ENCODE data around the gene SYT13. TPM values are rescaled to one million over a fixed set of nuclear protein-coding genes. Genes with fewer than 3 reads are reported as not detected.
"Not testable (repeated sequence)": the region's sequence is repeated elsewhere in the genome, so short reads cannot be mapped to it uniquely, and the experiment has no call there.

The SYT13 gene
- total RNA-seq, 1 donor from 2014 or later = 154 TPM

- no peak for DNase-seq (ENCODE audit: low spot score)
These were observed 11.9 kb downstream of the SYT13 start for GRCh38 chr11:45274206-45274605.

- no peak for DNase-seq (ENCODE audit: low spot score)
These were observed 12.6 kb downstream of the SYT13 start for GRCh38 chr11:45273509-45273908.

GRCh38 chr11:45272701-45273100 lies 13.4 kb downstream of the SYT13 start:
- peak; percentile 50 for DNase-seq (ENCODE audit: low spot score)

- DNase-seq (ENCODE audit: low spot score) = peak; percentile 36
These were observed 15.0 kb downstream of the SYT13 start for GRCh38 chr11:45270946-45271716.

DNA sequence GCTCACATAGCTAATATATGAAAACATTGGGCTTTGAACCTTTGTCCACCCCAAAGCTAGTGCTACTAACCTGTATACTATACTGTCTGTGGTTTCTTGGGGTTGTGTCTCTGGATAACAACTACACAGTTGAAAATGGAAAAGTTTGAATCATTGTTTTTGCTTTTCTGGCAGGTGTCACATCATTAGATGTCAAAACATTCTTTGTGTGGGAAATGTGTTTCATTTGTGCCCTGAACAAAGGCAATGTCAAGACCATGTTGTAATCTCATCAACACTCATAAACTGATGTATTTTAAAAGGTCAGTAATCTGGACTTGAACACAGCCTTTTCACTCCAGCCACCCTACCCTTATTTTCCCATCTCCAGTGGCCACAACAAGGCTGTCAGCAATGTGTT lies 16.5 kb downstream of the SYT13 start:
- DNase-seq (ENCODE audit: low spot score) = no peak

DNA sequence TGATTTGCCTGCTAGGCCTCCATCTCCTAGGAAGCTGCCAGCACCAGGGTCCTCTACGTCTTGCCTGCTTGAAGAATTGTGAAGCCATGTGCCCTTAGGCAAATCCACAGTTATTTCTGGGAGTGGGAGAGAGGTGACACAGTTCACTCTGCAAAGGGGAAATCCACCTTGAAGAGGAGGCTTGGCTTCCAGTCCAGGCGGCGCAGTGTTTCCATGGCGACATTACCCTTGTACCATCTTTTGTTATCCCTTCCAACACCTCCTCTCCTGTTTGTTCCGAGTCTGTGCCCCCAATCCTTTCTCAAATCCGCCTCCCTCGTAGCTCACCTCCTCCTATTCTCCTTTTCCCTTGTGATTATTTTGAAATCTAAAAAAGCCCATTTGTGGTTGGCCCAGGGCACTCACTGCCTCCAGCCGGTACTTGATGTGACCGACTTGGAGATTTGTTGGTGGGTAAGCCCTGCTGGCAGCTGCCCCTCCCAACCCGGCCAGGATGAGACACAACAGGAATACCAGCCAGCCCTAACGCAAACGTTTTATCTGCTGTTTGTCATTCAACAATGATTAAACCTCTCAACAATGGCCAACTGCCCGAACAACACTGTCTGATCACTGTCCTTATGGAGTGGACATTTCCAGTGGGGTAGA lies 18.4 kb downstream of the SYT13 start:
- peak; percentile 74 for DNase-seq (ENCODE audit: low spot score)

DNA sequence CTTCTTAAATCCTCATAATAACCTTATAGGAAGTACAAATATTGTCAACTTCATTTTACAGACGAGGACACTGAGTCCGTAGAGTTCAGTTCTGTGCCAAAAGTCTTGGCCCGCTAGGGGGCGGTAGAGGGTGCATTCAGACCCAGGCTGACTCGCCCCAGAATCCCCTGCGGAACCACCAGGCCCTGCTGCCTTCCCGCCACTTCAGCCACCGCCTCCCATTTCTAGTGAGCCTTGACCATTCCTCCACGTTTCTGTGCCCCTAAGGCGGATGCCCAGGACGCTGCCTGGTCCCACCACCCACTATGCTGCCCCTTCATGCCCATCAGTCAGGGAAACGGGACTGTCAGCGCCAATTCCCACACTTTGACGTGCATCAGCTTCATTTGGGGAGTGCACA lies 19.1 kb downstream of the SYT13 start:
- peak; percentile 69 for DNase-seq (ENCODE audit: low spot score)

DNA sequence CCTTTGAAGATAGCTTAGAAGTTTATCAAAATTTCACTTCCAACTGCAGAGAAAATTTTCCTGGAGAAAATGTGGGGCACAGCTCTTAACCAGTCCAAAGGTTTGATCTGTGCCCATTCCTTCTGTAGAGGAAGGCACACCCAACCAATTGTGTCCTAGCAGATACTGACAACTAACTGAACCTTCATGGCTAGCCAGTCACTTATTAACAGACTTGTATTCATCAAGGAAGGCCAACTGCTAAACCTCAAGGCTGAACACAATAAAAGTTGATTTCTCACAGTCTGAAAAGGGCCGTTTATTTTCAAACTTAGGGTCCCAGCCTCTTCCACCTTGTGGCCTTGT lies 19.5 kb downstream of the SYT13 start:
- DNase-seq (ENCODE audit: low spot score) = peak; percentile 54

GRCh38 chr11:45265969-45266675 lies 20.0 kb downstream of the SYT13 start:
- no peak for DNase-seq (ENCODE audit: low spot score)

DNA sequence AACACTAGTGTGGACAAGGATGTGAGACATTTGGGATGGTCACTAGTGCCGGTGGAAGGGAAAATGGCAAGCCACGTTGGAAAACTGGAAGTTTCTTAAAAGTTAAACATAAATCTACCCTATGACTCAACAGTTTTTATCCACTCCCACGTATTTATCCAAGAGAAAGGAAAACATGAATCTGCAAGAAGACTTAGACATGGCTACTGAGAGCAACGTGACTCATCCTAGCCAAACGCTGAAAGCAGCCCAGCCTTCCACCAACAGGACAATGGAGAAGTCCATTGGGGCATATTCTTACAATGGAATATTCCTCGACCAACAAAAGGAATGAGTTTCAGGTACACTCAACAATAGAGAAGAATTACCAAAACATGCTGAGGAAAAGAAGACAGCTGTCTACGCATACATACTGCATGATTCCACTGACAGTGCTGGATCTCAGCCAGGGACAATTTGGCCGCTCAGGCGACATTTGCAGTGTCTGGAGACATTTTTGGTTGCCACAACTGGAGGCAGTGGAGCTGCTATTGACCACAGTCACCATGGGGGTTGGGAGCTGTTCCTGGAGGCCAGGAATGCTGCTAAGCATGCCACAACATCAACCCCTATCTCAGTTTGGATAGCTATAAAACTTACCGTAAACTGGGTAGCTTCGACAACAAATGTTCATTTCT lies 21.2 kb downstream of the SYT13 start:
- DNase-seq (ENCODE audit: low spot score) = no peak

DNA sequence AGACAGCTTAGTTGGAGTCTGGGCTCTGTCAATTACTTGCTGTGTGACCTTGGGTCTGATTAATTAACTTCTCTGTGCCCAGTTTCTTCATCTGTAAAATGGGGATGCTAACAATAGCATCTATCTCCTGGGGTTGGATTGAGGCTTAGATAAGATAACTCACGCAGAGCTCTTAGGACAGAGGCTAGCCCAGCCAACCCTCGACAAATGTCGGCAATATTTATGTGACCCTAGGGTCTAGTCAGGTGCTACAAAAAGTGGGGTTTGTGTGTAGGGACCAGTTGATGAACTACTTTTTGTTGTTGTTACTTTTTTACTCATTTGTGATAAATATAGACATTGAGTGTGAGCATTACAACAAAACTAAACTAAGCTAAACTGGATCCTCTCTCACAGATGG lies 22.4 kb downstream of the SYT13 start:
- DNase-seq (ENCODE audit: low spot score) = no peak

DNA sequence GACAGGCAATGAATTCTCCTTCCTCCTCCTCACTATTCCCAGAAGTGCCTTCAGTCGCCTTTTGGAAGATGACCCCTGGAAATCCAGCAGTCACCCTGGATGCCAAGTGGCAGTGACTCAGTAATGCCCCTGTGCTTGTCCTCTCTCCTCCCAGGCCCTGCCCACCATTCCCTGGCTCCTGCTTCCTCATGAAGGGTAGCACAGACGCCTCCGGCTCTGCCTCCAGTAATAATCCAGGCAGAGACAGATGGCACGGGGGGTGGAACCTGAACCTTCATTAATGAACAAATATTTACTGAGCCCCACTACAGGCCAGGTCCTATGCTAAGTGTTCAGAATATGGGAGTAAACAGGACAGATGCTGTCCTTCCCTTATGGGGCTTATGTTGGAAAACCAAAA lies 23.2 kb downstream of the SYT13 start:
- DNase-seq (ENCODE audit: low spot score) = no peak

DNA sequence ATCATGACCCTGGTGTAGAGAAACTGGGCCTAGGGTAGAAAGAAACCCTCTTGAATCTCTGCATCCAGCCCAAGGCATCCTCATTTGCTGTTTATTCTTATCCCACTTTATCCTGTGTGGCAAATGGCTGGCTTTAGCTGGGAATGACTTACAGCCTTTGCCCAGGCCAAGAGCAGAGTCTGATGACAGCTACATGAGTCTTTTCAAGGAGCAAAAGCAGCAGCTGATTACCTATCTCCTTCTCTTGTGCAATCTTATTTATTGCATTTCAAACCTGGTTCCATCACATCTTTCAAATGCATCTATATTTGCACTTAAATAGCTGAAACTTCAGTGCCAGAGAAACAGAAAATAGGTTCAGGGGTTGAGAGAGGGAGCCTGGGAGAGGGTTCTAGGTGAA lies 26.1 kb downstream of the SYT13 start:
- DNase-seq (ENCODE audit: low spot score) = no peak

DNA sequence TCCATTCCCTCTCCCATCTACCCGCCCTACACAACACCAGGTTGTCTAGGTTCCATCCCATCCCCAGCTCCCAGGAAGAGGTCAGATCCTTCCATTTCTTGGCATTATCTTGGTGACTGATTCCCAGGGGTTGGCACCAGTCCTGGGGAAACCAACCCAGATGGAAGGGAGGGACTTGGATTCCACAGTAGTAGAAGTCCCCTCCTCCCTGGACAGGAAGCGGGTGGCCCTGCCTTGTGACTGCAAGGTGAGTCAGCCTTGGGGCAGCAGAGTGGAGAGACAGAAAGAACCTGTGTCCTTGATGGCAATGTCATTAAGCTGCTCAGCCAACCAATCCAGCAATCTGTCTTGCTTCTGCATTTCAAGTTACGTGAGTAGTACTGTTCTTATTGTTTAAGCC lies 26.5 kb downstream of the SYT13 start:
- peak; percentile 84 for DNase-seq (ENCODE audit: low spot score)

DNA sequence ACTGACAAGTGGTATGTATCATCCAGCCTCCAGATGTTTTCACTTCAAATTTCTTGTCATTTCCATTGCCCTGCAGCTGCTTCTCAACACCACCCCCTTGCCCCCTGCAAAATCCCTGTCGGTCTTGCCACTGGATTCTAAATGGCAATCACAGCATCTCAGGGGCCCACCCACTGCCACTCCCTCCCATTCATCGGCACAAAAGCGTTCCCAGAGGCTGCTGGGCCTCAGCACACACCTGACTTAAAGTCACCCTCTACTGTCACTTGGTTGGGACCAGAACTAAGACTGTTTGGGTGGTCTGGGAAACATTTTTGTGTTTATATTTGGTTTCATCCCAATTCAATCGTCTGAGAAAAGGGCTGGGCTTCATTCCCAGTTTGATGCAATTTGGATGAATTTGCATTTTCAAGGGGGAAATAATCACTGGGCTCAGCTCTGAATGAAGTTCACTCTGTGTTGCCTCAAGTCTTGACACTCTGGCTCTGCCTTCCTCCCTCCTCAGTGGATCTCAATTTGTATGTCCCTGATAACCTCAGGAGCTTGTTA lies 27.1 kb downstream of the SYT13 start:
- DNase-seq (ENCODE audit: low spot score) = no peak

DNA sequence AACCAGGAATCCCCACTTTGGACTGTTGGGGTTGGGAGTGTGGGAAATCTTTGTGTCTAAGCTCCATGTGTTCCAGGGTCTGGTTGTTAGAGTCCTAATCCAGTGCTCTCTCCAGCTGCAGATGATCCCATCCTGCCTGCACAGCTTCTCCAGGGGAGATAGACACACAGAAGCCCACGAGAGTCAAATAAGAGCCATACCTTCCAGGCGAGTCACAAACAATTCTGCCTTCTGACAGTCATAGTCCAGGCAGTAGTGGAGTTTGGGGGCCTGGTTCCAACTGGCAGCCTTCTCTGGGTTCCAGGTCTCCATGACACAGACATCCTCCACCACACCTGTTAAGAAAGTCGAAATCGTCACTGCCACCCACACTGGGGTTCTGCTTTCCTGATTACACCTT lies 32.1 kb downstream of the SYT13 start:
- no peak for DNase-seq (ENCODE audit: low spot score)

DNA sequence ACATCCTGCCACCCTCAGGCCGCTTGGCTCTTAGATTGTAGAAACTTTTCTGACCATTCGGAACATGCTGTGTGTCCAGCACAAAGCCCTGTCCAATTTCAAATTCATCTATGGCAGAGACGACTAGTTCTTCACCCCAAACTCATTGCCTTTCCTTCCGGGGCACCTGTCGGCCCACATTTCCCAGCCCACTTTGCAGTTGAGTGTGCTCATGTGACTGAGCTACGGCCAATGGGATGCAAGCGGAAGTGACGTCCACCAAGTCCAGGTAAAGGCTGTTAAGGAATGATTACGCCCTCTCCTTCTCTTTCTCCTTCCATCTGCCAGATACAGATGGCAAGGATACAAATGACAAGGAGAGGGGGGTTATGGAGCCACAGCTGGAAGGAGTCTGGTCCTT lies 32.5 kb downstream of the SYT13 start:
- DNase-seq (ENCODE audit: low spot score) = no peak

GRCh38 chr11:45252877-45253276 lies 33.3 kb downstream of the SYT13 start:
- DNase-seq (ENCODE audit: low spot score) = no peak

GRCh38 chr11:45252134-45252856 lies 33.8 kb downstream of the SYT13 start:
- peak; percentile 60 for DNase-seq (ENCODE audit: low spot score)

DNA sequence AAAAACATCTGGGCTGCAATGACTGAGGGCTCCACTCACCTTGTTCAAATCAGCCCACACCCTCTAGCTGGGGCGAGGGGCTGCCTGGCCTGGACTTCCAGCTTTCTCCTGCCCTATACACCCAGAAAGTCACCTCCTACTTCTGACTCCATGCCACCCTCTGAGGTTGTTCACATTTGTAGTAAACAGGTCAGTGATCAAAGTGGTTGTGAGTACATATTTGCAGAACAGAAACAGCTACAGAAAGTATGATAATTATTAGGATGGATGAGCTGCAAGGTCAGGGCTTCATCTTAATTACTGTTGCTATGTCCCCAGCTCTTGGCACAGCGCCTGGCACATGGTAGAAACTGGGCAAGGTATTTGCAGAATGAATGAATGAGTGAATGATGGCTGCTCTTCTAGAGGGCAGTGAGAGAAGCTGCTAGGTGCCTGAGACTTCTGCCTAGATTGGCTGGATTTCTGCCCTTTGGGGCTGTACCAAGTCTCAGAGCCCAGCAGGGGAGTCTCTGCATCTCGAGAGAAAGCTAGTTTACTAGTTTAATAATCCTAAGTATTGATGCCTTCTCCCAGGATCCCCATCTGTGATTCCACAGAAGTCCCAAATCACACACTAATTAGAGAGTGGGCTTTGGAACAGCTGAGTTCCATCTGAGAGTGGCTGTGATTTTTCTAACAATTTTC lies 36.0 kb downstream of the SYT13 start:
- no peak for DNase-seq (ENCODE audit: low spot score)

- DNase-seq (ENCODE audit: low spot score) = not testable (repeated sequence)
These were observed 36.8 kb downstream of the SYT13 start for GRCh38 chr11:45249372-45249771.

Measured in mucosa of gallbladder (tissue), 1 donor.